ENCODE measurements around the gene GPR141. TPM values are rescaled to one million over a fixed set of nuclear protein-coding genes. Genes with fewer than 3 reads are reported as not detected.

Gene GPR141
- total and polyA plus RNA-seq, 2 donors from 2014 or later: 3.3 TPM; not detected in 1

- Histone ChIP-seq H3K27ac (ENCODE audit: low read depth in 2 of 2, low read length in 2 of 2) (no peak overlapping the region), H3K9ac (ENCODE audit: low read length in 3 of 3) (no peak overlapping the region), H3K4me1 (ENCODE audit: control insufficient read depth in 2 of 3, insufficient read depth in 2 of 3, low read depth in 1 of 3, low read length in 3 of 3) (no peaks in the 10 kb centered on the region), H3K27me3 (ENCODE audit: control insufficient read depth, insufficient read depth, low read length) (no peaks in the 10 kb centered on the region), H3K4me3 (ENCODE audit: low read length in 3 of 3) (no peak overlapping the region), H3K9me3 (ENCODE audit: control insufficient read depth in 2 of 3, insufficient read depth in 1 of 3, low read length in 3 of 3) (no peaks in the 10 kb centered on the region), H3K36me3 (ENCODE audit: control insufficient read depth in 2 of 3, insufficient read depth in 3 of 3, low read length in 3 of 3) (no peaks in the 10 kb centered on the region)
- intact Hi-C loops (cut with DNase I): no loop called here
- DNase-seq (no peak), FAIRE-seq (no peak)
- TF ChIP-seq, protein P1, sequence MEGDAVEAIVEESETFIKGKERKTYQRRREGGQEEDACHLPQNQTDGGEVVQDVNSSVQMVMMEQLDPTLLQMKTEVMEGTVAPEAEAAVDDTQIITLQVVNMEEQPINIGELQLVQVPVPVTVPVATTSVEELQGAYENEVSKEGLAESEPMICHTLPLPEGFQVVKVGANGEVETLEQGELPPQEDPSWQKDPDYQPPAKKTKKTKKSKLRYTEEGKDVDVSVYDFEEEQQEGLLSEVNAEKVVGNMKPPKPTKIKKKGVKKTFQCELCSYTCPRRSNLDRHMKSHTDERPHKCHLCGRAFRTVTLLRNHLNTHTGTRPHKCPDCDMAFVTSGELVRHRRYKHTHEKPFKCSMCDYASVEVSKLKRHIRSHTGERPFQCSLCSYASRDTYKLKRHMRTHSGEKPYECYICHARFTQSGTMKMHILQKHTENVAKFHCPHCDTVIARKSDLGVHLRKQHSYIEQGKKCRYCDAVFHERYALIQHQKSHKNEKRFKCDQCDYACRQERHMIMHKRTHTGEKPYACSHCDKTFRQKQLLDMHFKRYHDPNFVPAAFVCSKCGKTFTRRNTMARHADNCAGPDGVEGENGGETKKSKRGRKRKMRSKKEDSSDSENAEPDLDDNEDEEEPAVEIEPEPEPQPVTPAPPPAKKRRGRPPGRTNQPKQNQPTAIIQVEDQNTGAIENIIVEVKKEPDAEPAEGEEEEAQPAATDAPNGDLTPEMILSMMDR (IDR thresholded peaks at IDR 0.05; ENCODE audit: borderline replicate concordance, extremely low read depth, insufficient read depth): no peak
These were observed 85.7 kb downstream of the GPR141 start for GRCh38 chr7:37769291-37769690.

DNA sequence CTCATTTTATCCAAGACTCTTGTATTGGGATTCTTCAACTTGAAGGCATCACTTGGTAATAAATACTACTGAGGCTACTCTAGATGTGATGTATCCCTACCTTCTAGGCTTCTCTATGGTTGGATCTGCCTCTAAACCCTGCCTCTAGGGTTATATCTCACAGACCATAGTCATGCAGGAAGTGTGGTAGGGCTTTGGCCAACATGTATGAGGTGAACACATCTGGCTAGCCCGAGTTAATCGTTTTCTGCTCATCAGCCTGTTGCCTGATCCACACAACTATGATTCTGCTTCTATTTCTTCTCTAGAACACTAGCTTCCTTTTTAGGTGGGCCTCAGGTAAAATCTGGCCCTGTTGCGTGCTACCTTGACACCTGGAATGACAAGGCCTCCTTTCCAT, 86.2 kb downstream of the GPR141 start:
- Histone ChIP-seq H3K27ac (ENCODE audit: low read depth in 2 of 2, low read length in 2 of 2) (no peak overlapping the region), H3K4me3 (ENCODE audit: low read length in 3 of 3) (no peak overlapping the region), H3K36me3 (ENCODE audit: control insufficient read depth in 2 of 3, insufficient read depth in 3 of 3, low read length in 3 of 3) (no peaks in the 10 kb centered on the region), H3K9me3 (ENCODE audit: control insufficient read depth in 2 of 3, insufficient read depth in 1 of 3, low read length in 3 of 3) (no peaks in the 10 kb centered on the region), H3K27me3 (ENCODE audit: control insufficient read depth, insufficient read depth, low read length) (no peaks in the 10 kb centered on the region), H3K4me1 (ENCODE audit: control insufficient read depth in 2 of 3, insufficient read depth in 2 of 3, low read depth in 1 of 3, low read length in 3 of 3) (no peaks in the 10 kb centered on the region), H3K9ac (ENCODE audit: low read length in 3 of 3) (no peak overlapping the region)
- FAIRE-seq: no peak
- no peak for DNase-seq
- intact Hi-C loops (cut with DNase I): no loop called here
- TF ChIP-seq, protein P1 (IDR thresholded peaks at IDR 0.05; ENCODE audit: borderline replicate concordance, extremely low read depth, insufficient read depth): no peak

- no peak overlapping the region for H3K27ac ChIP-seq (ENCODE audit: low read depth in 2 of 2, low read length in 2 of 2)
- H3K4me3 ChIP-seq (ENCODE audit: low read length in 3 of 3): no peak overlapping the region
- H3K9me3 ChIP-seq (ENCODE audit: control insufficient read depth in 2 of 3, insufficient read depth in 1 of 3, low read length in 3 of 3): no peaks in the 10 kb centered on the region
- FAIRE-seq (no peak), DNase-seq (no peak)
- H3K4me1 ChIP-seq (ENCODE audit: control insufficient read depth in 2 of 3, insufficient read depth in 2 of 3, low read depth in 1 of 3, low read length in 3 of 3): no peaks in the 10 kb centered on the region
- intact Hi-C loops (cut with DNase I): no loop called here
- no peaks in the 10 kb centered on the region for H3K36me3 ChIP-seq (ENCODE audit: control insufficient read depth in 2 of 3, insufficient read depth in 3 of 3, low read length in 3 of 3)
- TF ChIP-seq, protein P1 (IDR thresholded peaks at IDR 0.05; ENCODE audit: borderline replicate concordance, extremely low read depth, insufficient read depth): no peak
- no peak overlapping the region for H3K9ac ChIP-seq (ENCODE audit: low read length in 3 of 3)
- H3K27me3 ChIP-seq (ENCODE audit: control insufficient read depth, insufficient read depth, low read length): no peaks in the 10 kb centered on the region
These were observed 87.3 kb downstream of the GPR141 start for GRCh38 chr7:37770838-37771237.

DNA sequence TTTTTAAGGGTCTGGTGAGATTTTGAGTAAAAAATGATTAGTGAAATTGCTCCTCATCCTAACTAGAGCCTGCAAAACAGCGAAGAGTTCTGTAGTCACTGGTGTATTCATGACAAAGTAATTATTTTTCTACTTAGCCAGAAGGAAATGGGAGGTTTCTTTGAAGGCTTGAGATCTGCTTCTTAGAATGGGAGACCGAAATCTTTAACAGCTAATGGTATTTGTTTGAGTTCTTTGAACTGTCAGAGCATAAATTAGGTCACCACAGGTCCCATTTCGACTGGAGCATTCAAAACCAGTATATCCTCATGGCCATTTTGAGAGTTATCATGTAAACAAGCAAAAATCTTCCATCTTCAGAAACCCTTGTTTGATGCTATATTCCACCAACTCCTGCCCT, 87.8 kb downstream of the GPR141 start:
- Histone ChIP-seq H3K27ac (ENCODE audit: low read depth in 2 of 2, low read length in 2 of 2) (no peak overlapping the region), H3K36me3 (ENCODE audit: control insufficient read depth in 2 of 3, insufficient read depth in 3 of 3, low read length in 3 of 3) (no peaks in the 10 kb centered on the region), H3K4me3 (ENCODE audit: low read length in 3 of 3) (no peak overlapping the region), H3K4me1 (ENCODE audit: control insufficient read depth in 2 of 3, insufficient read depth in 2 of 3, low read depth in 1 of 3, low read length in 3 of 3) (no peaks in the 10 kb centered on the region), H3K9ac (ENCODE audit: low read length in 3 of 3) (no peak overlapping the region), H3K9me3 (ENCODE audit: control insufficient read depth in 2 of 3, insufficient read depth in 1 of 3, low read length in 3 of 3) (peaks cover 0 to 3% (median 0%) of the 10 kb centered on the region in 3 donors), H3K27me3 (ENCODE audit: control insufficient read depth, insufficient read depth, low read length) (no peaks in the 10 kb centered on the region)
- FAIRE-seq (no peak), DNase-seq (no peak)
- intact Hi-C loops (cut with DNase I): no loop called here
- TF ChIP-seq, protein P1 (IDR thresholded peaks at IDR 0.05; ENCODE audit: borderline replicate concordance, extremely low read depth, insufficient read depth): no peak
